GM21526 (cell line): ENCODE data around the gene MRTO4.

ENCODE experiments used
- ATAC-seq: cut with Tn5 transposase; IDR thresholded peaks from one replicate; pipeline ENCODE4 v1.9.1; 2021; ENCODE audit warnings: moderate library complexity; ENCODE audit not compliant: unreplicated experiment, low FRiP score

MRTO4 gene

GRCh38 chr1:19308509-19308907, 56.9 kb downstream of the MRTO4 start:
- no peak for ATAC-seq

DNA sequence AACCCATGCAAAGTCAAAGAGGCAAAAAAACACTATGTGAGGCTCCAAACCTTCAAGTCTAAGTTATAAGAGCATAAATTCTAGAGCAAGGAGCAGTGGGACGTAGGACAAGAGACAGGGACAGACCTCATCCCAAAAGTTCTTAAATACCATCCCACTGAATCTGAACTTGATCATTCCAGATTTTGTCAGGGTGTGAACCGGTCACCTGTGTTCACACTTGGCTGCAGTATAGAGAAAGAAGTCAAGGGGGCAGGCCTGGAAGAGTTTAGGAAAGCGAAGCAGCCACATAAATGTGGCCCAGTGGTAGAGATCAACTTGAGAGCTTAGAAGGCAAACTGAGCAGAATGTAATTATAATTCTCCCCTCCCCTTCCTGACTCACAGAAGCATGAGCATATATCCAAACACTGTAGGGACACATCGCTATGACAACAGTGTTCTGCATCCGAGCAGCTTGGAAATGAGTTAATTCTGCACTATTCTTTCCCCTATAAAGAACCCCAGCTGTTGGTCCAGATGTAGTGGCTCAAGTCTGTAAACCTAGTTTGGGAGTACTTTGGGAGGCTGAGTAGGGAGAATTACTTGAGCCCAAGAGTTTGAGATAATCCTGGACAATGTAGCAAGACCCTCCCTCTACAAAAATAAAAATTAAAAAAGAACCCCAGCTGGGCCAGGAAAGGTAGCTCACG, 57.7 kb downstream of the MRTO4 start:
- ATAC-seq = no peak
